ENCODE data around the gene NCEH1. TPM values are rescaled to one million over a fixed set of nuclear protein-coding genes. Genes with fewer than 3 reads are reported as not detected.

The NCEH1 gene
- total RNA-seq, 2 donors from 2014 or later: 9.1 to 12.7 TPM

- 32% methylated on average over 3 of the region's 3 CpGs for WGBS
- Histone ChIP-seq H3K9me3 (no peaks in the 10 kb centered on the region), H3K27me3 (replicated peaks; ENCODE audit: insufficient read depth) (no peaks in the 10 kb centered on the region), H3K27ac (no peak overlapping the region), H3K4me1 (replicated peaks) (no peaks in the 10 kb centered on the region), H3K4me3 (no peak overlapping the region), H3K36me3 (no peaks in the 10 kb centered on the region)
- intact Hi-C loops (cut with DNase I): no loop called here
- TF ChIP-seq POLR2AphosphoS5 (IDR thresholded peaks at IDR 0.05): no peak
- TF ChIP-seq, protein P1, sequence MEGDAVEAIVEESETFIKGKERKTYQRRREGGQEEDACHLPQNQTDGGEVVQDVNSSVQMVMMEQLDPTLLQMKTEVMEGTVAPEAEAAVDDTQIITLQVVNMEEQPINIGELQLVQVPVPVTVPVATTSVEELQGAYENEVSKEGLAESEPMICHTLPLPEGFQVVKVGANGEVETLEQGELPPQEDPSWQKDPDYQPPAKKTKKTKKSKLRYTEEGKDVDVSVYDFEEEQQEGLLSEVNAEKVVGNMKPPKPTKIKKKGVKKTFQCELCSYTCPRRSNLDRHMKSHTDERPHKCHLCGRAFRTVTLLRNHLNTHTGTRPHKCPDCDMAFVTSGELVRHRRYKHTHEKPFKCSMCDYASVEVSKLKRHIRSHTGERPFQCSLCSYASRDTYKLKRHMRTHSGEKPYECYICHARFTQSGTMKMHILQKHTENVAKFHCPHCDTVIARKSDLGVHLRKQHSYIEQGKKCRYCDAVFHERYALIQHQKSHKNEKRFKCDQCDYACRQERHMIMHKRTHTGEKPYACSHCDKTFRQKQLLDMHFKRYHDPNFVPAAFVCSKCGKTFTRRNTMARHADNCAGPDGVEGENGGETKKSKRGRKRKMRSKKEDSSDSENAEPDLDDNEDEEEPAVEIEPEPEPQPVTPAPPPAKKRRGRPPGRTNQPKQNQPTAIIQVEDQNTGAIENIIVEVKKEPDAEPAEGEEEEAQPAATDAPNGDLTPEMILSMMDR (IDR thresholded peaks at IDR 0.05): no peak
- TF ChIP-seq POLR2A (IDR thresholded peaks at IDR 0.05): no peak
- DNase-seq (ENCODE audit: low spot score): no peak
Measured at GRCh38 chr3:172687501-172687900, 23.4 kb downstream of the NCEH1 start.

- no peak overlapping the region for H3K4me3 ChIP-seq
- TF ChIP-seq POLR2AphosphoS5 (IDR thresholded peaks at IDR 0.05) (no peak), POLR2A (IDR thresholded peaks at IDR 0.05) (no peak)
- TF ChIP-seq, protein P1 (IDR thresholded peaks at IDR 0.05): no peak
- no peak for DNase-seq (ENCODE audit: low spot score)
- no peaks in the 10 kb centered on the region for H3K36me3 ChIP-seq
- H3K4me1 ChIP-seq (replicated peaks): no peaks in the 10 kb centered on the region
- intact Hi-C loops (cut with DNase I): no loop called here
- H3K9me3 ChIP-seq: no peaks in the 10 kb centered on the region
- H3K27me3 ChIP-seq (replicated peaks; ENCODE audit: insufficient read depth): no peaks in the 10 kb centered on the region
- WGBS: 51% methylated on average over 7 of the region's 7 CpGs
- H3K27ac ChIP-seq: no peak overlapping the region
Measured at GRCh38 chr3:172685331-172686214, 25.3 kb downstream of the NCEH1 start.

DNA sequence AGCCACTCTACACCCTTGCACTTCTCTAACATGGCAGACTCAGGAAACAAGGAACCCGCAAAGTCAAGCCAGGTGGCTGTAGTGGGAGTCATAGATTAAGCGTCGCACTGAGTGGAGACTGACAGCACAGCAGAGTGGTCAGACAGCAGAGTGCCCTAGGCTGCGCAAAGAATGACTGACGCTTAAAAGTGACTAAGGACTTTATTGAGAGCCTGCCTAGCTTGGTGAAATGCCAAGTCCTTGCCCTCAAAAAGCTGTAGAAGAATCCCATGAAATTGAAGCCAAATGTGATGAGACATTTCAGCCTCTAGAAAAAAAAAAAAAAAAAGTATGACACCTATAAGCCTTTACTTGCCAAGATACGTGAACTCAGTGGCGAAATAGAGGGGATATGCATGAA, 30.2 kb downstream of the NCEH1 start:
- H3K27me3 ChIP-seq (replicated peaks; ENCODE audit: insufficient read depth): no peaks in the 10 kb centered on the region
- H3K9me3 ChIP-seq: no peaks in the 10 kb centered on the region
- no peaks in the 10 kb centered on the region for H3K4me1 ChIP-seq (replicated peaks)
- TF ChIP-seq POLR2AphosphoS5 (IDR thresholded peaks at IDR 0.05) (no peak), POLR2A (IDR thresholded peaks at IDR 0.05) (no peak)
- TF ChIP-seq, protein P1 (IDR thresholded peaks at IDR 0.05): no peak
- intact Hi-C loops (cut with DNase I): no loop called here
- H3K27ac ChIP-seq: no peak overlapping the region
- no peak for DNase-seq (ENCODE audit: low spot score)
- WGBS: 99% methylated on average over 7 of the region's 7 CpGs
- H3K4me3 ChIP-seq: no peak overlapping the region
- H3K36me3 ChIP-seq: no peaks in the 10 kb centered on the region

GRCh38 chr3:172679599-172679998, 31.3 kb downstream of the NCEH1 start:
- intact Hi-C loops (cut with DNase I): loop anchor here (5.0 kb wide), 1 partner anchor 33 kb away; the partner anchor contains the start of gene NCEH1
- DNase-seq (ENCODE audit: low spot score): no peak
- WGBS: 96% methylated on average over 5 of the region's 5 CpGs

More at GRCh38 chr3:172679599-172679998, 31.3 kb downstream of the NCEH1 start:
- no peaks in the 10 kb centered on the region for H3K9me3 ChIP-seq
- TF ChIP-seq POLR2A (IDR thresholded peaks at IDR 0.05): no peak
- TF ChIP-seq POLR2AphosphoS5 (IDR thresholded peaks at IDR 0.05): no peak
- TF ChIP-seq, protein P1 (IDR thresholded peaks at IDR 0.05): no peak
- no peak overlapping the region for H3K27ac ChIP-seq
- no peaks in the 10 kb centered on the region for H3K36me3 ChIP-seq
- no peak overlapping the region for H3K4me3 ChIP-seq
- H3K27me3 ChIP-seq (replicated peaks; ENCODE audit: insufficient read depth): no peaks in the 10 kb centered on the region
- H3K4me1 ChIP-seq (replicated peaks): no peaks in the 10 kb centered on the region

Measured in prostate gland (tissue), 2 donors.